ENCODE measurements around the gene MICAL3.

DNA sequence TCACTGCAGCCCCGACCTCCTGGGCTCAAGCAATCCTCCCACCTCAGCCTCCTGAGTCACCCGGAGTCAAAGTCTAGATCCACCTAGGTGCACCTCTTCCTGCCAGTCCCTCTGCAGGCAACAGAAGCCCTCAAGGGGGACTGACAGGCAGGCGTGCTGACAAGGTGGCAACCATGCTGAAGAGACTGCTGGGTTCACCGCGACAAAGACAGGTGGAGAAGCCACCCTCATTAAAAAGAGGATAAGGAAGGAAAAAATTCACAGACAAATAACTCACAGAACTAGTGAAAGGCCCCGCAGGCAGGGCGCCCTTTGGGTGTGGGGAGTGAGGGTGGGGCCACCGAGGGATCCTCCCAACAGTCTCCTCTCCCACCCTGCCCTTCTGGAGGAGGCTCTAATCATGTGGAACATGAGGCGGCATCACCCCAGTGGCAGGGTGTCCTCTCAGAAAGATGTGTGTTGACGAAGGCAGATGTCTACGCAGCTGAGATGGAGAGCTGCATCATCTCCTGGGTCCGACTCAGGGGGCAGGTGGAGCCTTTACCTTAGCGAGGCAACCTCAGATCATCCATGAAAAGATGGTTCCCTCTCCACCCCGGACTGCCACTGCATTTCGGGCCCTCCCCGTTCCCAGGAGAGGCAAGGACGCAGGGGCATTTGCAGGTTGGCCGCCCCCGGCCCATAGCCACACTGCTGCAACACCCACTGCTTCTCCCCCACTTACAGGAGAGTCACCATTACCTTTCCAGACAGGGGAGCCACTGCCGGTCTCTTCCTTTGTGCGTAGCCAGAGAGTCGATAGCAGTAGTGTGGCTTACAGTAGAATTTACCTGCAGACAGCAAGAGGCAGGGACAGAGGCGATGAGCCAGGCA lies 158.9 kb downstream of the MICAL3 start:
- TF ChIP-seq, protein P1, sequence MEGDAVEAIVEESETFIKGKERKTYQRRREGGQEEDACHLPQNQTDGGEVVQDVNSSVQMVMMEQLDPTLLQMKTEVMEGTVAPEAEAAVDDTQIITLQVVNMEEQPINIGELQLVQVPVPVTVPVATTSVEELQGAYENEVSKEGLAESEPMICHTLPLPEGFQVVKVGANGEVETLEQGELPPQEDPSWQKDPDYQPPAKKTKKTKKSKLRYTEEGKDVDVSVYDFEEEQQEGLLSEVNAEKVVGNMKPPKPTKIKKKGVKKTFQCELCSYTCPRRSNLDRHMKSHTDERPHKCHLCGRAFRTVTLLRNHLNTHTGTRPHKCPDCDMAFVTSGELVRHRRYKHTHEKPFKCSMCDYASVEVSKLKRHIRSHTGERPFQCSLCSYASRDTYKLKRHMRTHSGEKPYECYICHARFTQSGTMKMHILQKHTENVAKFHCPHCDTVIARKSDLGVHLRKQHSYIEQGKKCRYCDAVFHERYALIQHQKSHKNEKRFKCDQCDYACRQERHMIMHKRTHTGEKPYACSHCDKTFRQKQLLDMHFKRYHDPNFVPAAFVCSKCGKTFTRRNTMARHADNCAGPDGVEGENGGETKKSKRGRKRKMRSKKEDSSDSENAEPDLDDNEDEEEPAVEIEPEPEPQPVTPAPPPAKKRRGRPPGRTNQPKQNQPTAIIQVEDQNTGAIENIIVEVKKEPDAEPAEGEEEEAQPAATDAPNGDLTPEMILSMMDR (IDR thresholded peaks at IDR 0.05; ENCODE audit: insufficient read depth, low read length), result no peak
- TF ChIP-seq, protein P2, sequence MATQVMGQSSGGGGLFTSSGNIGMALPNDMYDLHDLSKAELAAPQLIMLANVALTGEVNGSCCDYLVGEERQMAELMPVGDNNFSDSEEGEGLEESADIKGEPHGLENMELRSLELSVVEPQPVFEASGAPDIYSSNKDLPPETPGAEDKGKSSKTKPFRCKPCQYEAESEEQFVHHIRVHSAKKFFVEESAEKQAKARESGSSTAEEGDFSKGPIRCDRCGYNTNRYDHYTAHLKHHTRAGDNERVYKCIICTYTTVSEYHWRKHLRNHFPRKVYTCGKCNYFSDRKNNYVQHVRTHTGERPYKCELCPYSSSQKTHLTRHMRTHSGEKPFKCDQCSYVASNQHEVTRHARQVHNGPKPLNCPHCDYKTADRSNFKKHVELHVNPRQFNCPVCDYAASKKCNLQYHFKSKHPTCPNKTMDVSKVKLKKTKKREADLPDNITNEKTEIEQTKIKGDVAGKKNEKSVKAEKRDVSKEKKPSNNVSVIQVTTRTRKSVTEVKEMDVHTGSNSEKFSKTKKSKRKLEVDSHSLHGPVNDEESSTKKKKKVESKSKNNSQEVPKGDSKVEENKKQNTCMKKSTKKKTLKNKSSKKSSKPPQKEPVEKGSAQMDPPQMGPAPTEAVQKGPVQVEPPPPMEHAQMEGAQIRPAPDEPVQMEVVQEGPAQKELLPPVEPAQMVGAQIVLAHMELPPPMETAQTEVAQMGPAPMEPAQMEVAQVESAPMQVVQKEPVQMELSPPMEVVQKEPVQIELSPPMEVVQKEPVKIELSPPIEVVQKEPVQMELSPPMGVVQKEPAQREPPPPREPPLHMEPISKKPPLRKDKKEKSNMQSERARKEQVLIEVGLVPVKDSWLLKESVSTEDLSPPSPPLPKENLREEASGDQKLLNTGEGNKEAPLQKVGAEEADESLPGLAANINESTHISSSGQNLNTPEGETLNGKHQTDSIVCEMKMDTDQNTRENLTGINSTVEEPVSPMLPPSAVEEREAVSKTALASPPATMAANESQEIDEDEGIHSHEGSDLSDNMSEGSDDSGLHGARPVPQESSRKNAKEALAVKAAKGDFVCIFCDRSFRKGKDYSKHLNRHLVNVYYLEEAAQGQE (IDR thresholded peaks at IDR 0.05; ENCODE audit: insufficient replicate concordance, low read depth), result no peak
- no peak for TF ChIP-seq POLR2AphosphoS5 (IDR thresholded peaks at IDR 0.05; ENCODE audit: low read depth)
- no peak for TF ChIP-seq GABPA (IDR thresholded peaks at IDR 0.05; ENCODE audit: low read depth)
- no peak for TF ChIP-seq SPI1 (IDR thresholded peaks at IDR 0.05; ENCODE audit: borderline replicate concordance, low read depth)
